Activated naive CD4-positive, alpha-beta T cell treated with anti-CD3 and anti-CD28 coated beads, Interleukin-2, amount 50 U/mL, for 72 hours (primary cell): ENCODE measurements around the gene ICE2. TPM values are rescaled to one million over a fixed set of nuclear protein-coding genes. Genes with fewer than 3 reads are reported as not detected.

Source experiments
- ATAC-seq, 2 donors: fragments of 150-1000 bp; cut with Tn5 transposase; 2 replicates each; pipeline ENCODE4 v1.10.0; 2021; ENCODE audit warnings: mild to moderate bottlenecking in 2 of 2, moderate library complexity in 2 of 2
- DNase-seq, 2 donors: peaks; one replicate each; pipeline ENCODE4 v3.0.0; 2021 to 2022; ENCODE audit warnings: low spot score in 2 of 2
- H3K27ac Mint-ChIP-seq, 2 donors: one replicate each; pipeline ENCODE4 v1.8.0; 2022; ENCODE audit warnings: mild to moderate bottlenecking in 2 of 2, mixed read lengths in 2 of 2
- H3K36me3 Mint-ChIP-seq, 2 donors: one replicate each; pipeline ENCODE4 v1.8.0; 2022; ENCODE audit warnings: mixed read lengths in 2 of 2
- H3K9me3 Mint-ChIP-seq, 2 donors: one replicate each; pipeline ENCODE4 v1.8.0; 2022; ENCODE audit warnings: mixed read lengths in 2 of 2
- total RNA-seq, 2 donors: library from RNA; stranded (reverse); gene quantifications; one replicate each; pipeline ENCODE4 v1.2.3, GENCODE V29; 2022

ICE2 gene, protein sequence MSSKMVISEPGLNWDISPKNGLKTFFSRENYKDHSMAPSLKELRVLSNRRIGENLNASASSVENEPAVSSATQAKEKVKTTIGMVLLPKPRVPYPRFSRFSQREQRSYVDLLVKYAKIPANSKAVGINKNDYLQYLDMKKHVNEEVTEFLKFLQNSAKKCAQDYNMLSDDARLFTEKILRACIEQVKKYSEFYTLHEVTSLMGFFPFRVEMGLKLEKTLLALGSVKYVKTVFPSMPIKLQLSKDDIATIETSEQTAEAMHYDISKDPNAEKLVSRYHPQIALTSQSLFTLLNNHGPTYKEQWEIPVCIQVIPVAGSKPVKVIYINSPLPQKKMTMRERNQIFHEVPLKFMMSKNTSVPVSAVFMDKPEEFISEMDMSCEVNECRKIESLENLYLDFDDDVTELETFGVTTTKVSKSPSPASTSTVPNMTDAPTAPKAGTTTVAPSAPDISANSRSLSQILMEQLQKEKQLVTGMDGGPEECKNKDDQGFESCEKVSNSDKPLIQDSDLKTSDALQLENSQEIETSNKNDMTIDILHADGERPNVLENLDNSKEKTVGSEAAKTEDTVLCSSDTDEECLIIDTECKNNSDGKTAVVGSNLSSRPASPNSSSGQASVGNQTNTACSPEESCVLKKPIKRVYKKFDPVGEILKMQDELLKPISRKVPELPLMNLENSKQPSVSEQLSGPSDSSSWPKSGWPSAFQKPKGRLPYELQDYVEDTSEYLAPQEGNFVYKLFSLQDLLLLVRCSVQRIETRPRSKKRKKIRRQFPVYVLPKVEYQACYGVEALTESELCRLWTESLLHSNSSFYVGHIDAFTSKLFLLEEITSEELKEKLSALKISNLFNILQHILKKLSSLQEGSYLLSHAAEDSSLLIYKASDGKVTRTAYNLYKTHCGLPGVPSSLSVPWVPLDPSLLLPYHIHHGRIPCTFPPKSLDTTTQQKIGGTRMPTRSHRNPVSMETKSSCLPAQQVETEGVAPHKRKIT
- 10 to 100 TPM; 52.5 to 76.1 TPM for total RNA-seq

DNA sequence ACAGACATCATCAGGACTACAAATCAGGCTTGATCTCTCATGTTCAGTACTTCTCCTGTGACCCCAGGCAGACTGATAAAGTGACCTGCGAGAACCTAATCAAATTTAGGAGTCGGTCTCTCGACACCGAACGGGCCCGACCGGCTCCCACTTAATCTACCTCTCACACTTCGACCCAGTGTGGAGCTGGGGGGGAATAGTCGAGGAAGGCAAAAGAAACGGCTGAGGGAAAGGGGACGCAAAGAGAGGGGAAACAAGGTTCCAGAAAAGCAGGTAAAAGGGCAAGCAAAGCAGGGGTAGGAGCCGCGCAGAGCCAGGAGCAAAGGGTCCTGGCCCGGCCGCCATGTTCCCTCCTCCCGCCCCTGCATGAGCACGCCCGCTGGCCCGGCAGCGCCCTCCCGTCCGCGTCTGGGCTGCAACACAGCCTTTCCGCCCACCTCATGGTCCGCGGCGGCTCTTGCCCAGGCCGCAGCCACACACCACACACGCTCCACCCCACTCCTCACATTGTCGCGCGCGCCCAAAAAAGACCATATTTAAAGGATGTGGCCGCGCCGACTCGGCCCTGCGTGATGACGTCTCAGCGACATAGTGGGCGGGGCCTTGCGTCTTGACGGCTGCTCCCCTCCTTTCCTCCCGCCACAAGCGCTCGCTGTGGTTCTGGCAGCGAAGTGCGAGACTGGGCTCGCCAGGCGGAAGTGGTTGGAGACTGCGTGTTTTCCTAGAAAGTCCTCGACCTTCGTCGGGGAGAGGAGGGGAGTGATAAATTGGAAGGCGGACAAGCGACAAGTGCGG, at the start of gene ICE2:
Gene ICE2 (minus strand): TSS at position 577 of the 795 bp plus-strand sequence. CDS start 1,165 bp downstream, outside the sequence.
- peak; percentile 89 to 90 for ATAC-seq
- peak within 1 kb of the TSS; percentile 97 for H3K27ac Mint-ChIP-seq
- no peaks in the 10 kb centered on the region for H3K9me3 Mint-ChIP-seq
- DNase-seq = peak; percentile 94 to 97
- peaks cover 6 to 27% of the 10 kb centered on the region in 2 donors for H3K36me3 Mint-ChIP-seq

DNA sequence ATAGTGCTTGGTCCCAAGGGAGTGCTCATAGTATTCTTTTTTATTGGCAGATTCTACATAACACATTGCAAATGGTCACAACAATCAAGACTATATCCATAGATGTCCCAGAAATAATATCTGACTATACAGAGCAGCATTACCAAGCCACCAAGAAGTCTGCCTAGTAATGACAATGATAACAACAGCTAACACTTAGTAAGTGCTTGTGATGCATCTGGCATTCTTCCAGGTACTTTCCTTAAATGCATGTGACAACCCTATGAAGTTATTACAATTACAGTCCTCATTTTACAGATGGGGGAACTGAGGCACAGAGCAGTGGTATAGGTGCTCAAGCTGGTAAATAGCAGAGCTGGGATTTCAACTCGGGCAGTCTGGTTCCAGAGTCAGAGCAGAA, 49.6 kb upstream of the ICE2 start:
- Mint-ChIP-seq H3K27ac (peak overlapping the region; percentile 66 to 89), H3K9me3 (no peaks in the 10 kb centered on the region), H3K36me3 (peaks cover 6 to 38% of the 10 kb centered on the region in 2 donors)
- DNase-seq (no peak), ATAC-seq (peak; percentile 63 to 76)

DNA sequence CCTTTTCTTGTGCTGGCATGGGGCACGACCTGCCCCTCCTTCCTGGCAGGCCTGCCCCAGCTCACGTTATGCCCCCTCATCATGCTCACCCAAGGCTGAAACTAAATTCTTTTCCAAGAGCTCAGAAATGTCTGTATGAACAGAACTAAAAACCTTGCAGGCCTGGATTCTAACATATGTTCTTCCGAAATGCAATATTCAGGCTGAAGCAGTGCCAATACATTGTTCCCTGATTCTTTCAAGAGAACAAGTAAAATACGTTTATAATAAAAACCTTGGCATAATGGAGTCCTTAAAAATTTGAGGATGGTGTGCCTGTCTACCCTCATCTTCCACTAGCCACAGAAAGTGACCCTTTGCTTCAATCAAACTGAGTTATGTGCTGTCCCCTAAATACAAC, 48.5 kb upstream of the ICE2 start:
- Mint-ChIP-seq H3K9me3 (no peaks in the 10 kb centered on the region), H3K27ac (peak overlapping the region; percentile 66 to 89), H3K36me3 (peaks cover 6 to 38% of the 10 kb centered on the region in 2 donors)
- ATAC-seq (no peak), DNase-seq (no peak)

DNA sequence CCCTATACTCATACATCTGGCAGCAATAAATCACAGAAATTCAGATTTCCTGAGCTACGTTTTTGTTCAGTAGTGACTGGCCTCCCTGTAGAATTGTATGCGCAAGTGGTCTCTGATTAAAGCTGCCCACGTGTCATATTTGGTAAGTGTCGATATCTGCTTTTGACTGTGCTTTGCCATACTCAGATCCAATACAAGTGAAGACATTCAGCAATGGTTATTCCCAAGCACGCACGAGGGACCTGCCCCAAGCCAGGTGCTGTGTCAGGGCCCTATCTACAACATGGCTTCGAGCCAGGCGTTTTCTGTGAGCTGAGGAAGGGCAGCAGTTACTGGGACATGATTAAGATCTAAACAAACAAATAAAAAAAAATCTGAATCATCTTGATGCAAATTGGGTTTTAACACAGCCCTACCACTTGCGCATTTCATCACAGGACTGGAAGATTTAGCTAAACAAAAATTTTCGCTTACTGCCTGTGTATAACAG, 47.2 kb upstream of the ICE2 start:
- Mint-ChIP-seq H3K9me3 (no peaks in the 10 kb centered on the region), H3K27ac (no peak overlapping the region), H3K36me3 (peaks cover 6 to 34% of the 10 kb centered on the region in 2 donors)
- peak; percentile 24 to 34 for ATAC-seq
- no peak for DNase-seq

DNA sequence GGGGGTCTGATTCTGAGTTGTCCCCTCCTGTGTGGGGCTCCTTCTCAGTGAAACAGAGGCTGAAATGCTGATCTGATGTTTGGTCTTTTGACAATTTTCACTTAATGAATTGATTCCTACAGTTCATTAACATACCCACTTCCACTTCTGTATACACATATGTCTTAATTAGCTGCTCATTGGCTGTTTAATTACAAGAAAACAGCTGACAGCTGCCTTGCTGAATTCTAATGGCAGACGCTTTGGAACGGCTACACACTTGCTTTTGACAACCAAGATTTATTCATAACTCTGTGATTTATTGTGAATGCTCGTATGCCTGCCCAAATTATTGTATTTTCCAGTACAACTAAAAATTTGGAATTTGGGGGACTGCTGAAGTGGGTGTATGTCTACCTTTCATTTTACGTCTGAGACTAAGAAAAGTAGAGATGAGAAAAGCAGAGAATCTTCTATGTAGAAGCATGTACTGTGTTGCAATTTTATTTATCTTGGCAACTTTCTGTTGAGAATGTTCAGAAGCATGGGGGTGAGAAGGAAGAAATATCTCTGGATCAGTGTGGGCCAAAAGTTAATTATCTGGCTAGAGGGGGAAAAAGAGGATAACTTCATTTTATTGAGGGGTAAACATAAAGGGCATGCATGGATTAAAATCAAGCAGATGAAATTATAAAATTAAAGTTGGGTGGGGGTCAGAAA, 46.5 kb upstream of the ICE2 start:
- Mint-ChIP-seq H3K36me3 (peaks cover 6 to 30% of the 10 kb centered on the region in 2 donors), H3K9me3 (no peaks in the 10 kb centered on the region), H3K27ac (no peak overlapping the region)
- DNase-seq (no peak), ATAC-seq (no peak)

DNA sequence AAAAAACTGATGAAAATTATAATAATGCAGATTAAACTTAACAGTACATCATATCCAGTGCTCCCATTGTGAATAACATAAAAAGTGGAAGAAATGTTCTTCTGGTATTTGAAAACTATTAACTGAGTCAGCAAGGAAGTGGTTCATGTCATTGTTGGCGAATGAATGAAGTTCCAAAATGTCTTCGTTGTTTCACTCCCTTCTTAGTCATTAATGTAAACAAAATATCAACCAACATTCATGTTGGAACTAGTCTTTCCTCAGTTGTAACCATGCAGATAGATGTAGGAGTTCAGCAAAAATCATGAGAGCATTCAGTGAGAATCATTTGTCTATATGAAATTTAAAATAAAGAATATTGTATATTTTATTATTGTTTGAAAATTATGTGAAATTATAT, 44.1 kb upstream of the ICE2 start:
- Mint-ChIP-seq H3K27ac (no peak overlapping the region), H3K36me3 (peaks cover 12 to 22% of the 10 kb centered on the region in 2 donors), H3K9me3 (no peaks in the 10 kb centered on the region)
- no peak for ATAC-seq
- DNase-seq = no peak

DNA sequence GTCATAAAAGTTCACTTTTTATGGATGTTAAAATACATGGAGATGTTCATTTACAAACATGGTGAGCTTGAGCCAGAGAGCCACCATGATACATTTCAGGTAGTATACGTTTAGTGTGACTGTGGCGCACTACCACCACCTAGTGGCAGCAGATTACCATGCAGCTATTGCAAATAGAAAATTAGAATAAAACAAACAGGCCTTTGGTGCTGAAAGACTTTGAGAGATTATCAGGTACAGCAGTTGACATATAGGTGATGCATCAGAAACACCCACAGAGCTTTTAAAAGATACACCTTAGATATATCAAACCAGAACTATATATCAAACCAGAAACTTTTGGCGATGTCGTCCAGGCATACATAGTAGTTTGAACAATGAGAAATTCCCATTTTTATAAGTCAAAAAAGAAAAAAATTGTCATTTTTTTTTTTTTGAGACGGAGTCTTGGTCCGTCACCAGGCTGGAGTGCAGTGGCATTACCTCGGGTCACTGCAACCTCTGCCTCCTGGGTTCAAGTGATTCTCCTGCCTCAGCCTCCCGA, 42.0 kb upstream of the ICE2 start:
- DNase-seq (peak in 1 of 2 donors; percentile 81), ATAC-seq (peak; percentile 63 to 64)
- Mint-ChIP-seq H3K9me3 (no peaks in the 10 kb centered on the region), H3K36me3 (peaks cover 11 to 20% of the 10 kb centered on the region in 2 donors), H3K27ac (peak overlapping the region; percentile 84 to 89)

DNA sequence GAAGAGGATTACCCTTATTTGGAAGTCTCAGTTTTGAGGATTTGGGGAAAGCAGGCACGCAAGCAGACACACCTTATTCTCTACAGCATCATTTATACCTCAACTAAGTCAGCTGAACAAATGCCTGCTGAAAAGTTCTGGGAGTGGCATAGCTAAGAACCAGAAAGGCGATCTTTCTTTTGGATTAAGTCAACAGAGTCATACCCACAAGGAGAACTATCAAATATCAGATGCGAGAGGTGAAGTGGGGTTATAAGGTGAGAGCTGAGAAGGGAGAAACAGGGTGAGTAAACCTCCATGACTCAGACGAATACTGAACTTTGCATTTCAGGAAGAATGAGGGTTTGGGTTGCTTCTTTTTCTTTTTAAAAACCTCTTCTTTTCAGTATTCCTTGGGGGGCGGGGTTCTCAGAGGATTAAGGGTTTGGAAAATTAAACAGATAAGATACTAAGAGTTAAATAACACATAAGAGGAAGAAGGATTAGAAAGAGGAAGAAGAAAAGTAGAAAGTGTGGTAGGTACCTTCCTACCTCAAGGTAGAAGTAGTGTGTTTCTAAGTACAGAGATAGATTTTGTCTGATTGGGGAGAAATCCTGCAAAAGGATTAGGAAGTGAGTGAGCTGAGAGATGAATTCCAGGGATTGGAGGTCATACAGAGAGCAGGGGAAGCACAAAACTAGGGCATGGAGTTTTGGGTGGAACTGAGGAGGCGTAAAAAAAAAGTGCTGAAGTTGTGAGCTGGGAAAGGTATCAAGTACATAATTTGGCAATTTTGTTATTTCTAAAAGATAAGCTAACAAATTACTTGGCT, 41.3 kb upstream of the ICE2 start:
- Mint-ChIP-seq H3K27ac (peak overlapping the region; percentile 84 to 89), H3K36me3 (peaks cover 5 to 20% of the 10 kb centered on the region in 2 donors), H3K9me3 (no peaks in the 10 kb centered on the region)
- DNase-seq (peak in 1 of 2 donors; percentile 15), ATAC-seq (peak; percentile 92 to 95)

DNA sequence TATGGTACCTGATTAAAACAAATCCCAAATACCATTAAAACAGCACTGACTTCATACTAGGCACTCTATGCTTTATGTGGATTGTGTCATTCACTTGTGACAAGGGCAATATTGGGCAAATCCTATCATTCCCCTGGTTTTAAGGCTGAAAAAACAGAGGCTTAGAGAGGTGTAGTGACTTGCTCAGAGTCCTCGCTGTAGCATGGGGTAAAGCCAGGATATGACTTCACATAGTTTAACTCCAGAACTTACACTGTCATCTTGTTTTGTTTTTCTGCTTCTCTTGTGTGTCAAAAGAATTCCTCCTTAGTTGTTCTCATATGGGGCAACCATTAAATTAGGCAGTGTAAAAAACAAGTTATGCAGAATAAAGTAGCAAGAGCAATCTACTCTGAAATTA, 40.3 kb upstream of the ICE2 start:
- ATAC-seq (no peak), DNase-seq (no peak)
- no peaks in the 10 kb centered on the region for H3K9me3 Mint-ChIP-seq
- H3K36me3 Mint-ChIP-seq = peaks cover 5 to 14% of the 10 kb centered on the region in 2 donors
- peak overlapping the region in 1 of 2 donors; percentile 84 for H3K27ac Mint-ChIP-seq

DNA sequence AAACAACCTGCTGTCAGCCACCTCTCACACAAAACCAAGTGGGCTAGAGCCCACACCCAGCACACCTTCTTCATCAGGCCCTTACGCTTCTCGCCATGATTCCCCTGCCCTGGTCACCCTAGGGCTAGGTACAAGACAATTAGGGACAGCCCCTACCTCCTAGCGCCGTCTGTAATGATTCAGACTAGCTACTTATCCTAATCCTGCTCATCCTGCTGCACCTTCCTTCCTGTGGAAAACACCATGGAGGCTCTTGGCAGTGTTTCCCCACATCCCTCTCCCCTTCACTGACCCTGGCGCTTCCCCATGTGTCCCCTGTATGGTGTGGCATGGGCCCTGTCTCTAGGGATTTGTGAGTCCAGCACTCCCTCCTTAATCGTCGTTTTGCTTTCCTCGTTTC, 39.6 kb upstream of the ICE2 start:
- DNase-seq = no peak
- no peak overlapping the region for H3K27ac Mint-ChIP-seq
- peaks cover 8 to 16% of the 10 kb centered on the region in 2 donors for H3K36me3 Mint-ChIP-seq
- H3K9me3 Mint-ChIP-seq = no peaks in the 10 kb centered on the region
- ATAC-seq = no peak

DNA sequence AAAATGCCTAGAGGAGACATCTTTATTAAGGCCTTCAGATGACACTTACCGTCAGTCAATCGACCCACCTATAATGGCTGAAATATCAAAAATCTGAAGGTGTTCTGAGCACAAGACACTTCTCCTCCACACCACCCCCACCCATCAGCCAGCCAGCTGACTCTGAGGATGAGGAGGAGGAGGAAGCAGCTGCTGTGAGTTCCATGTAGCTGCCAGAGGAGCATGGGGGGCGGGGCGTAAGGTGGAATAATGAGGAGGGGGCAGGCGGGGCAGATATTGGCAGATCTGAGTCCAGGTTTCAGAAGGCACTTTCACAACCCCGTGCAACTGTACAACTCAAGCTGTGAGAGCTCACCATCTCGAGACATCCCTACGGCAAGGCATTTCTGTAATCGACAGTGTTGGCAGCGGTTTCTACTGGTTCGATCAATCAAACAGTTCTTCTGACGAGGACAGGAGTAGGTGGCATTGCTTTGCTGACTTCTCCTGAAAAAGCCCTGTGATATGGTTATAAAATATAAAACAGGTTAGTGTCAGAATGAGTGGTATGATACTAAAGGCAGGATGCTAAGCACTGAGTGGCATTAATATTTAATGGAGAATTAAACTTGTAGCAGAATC, 35.4 kb upstream of the ICE2 start:
- Mint-ChIP-seq H3K36me3 (peaks cover 21 to 47% of the 10 kb centered on the region in 2 donors), H3K9me3 (no peaks in the 10 kb centered on the region), H3K27ac (no peak overlapping the region)
- no peak for DNase-seq
- no peak for ATAC-seq

DNA sequence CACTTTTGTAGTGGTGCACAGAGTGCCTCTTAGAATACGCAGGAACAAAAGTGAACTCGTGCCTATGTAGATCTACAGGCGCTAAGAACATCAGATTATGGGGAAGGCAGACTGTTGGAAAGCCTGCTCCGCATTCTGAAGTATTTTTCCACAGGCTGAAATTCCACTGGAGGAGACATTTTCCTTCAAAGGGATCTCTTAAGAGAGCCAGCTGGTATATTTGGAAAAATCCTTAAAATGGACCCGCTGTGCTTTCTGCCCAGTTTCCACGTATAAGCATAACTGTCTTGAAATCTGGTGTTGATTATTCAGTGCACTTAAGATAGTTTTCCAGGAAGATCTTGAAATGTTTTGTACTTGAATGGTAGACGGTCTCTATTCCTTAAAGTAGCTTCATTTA, 34.7 kb upstream of the ICE2 start:
- Mint-ChIP-seq H3K9me3 (no peaks in the 10 kb centered on the region), H3K36me3 (peaks cover 20 to 46% of the 10 kb centered on the region in 2 donors), H3K27ac (no peak overlapping the region)
- ATAC-seq (no peak), DNase-seq (no peak)

DNA sequence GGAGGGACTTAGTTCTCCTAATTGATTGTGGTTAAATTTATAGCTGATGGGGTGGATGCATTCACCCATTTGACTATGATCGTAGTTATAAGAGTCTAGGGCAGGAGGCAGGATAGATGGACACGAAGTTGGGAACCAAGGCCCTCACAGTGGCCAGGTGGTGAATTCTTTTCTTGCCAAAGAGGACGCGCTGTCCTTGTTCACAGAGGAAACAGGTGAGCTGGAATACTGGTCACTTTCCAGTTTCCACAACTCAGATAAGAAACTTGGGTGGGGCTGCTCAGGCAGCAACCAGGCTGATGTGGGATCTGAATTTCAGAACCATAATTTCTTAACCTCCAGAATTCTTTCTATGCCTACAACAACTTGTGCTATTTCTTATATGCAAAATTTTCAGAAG, 34.0 kb upstream of the ICE2 start:
- no peak for DNase-seq
- Mint-ChIP-seq H3K36me3 (peaks cover 20 to 46% of the 10 kb centered on the region in 2 donors), H3K27ac (no peak overlapping the region), H3K9me3 (no peaks in the 10 kb centered on the region)
- ATAC-seq = no peak

DNA sequence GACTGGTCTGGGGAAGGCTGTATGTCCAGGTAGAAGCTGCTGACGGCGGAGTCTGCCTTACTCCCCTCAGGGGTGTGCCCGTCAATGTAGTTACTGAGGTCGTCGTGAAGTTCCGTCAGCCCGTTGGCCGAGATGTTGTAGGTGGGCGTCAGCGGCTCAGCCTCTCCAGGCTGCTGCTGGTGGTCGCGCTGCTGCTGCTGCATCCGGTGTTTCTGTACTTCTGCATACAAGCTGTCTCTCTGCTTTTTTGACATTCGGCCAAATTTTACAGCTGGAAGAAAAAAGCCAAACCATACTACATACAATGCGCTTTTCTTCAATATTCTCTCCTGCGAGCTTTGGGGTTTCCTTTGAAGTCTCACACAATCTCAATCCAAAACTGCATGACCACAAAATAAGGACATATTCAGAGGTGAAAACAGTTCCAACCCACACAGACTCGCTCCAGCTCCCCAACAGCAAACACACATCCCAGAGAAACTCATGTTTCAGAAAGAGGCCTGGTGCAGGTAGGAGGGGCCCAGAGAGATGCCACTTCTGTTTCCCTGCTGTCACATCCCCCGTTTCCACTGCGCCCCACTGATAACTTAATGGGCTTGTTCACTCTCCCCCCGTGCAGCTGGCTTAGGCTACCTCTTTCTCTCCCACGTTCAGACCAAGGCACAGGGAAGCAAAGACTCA, 32.5 kb upstream of the ICE2 start:
- peaks cover 20 to 52% of the 10 kb centered on the region in 2 donors for H3K36me3 Mint-ChIP-seq
- peak overlapping the region in 1 of 2 donors; percentile 76 for H3K27ac Mint-ChIP-seq
- ATAC-seq (peak in 1 of 2 donors; percentile 45), DNase-seq (no peak)
- H3K9me3 Mint-ChIP-seq = no peaks in the 10 kb centered on the region
